WTC11 (cell line): ENCODE results near the gene TFB2M.

ENCODE experiments used
- CREM ChIP-seq: sonication (generic); formaldehyde crosslinking; IDR thresholded peaks from 2 replicates; pipeline ENCODE4 v1.8.1; 2022; ENCODE audit warnings: mild to moderate bottlenecking, missing genetic modification reagents, moderate library complexity
- ELF4 ChIP-seq: sonication (generic); formaldehyde crosslinking; IDR thresholded peaks from 2 replicates; pipeline ENCODE4 v1.8.1; 2022; ENCODE audit warnings: low read depth, mild to moderate bottlenecking, moderate library complexity, missing genetic modification reagents
- JUN ChIP-seq: sonication (generic); formaldehyde crosslinking; IDR thresholded peaks from 2 replicates; pipeline ENCODE4 v1.8.0; 2023; ENCODE audit warnings: mild to moderate bottlenecking, missing genetic modification reagents
- NR3C1 ChIP-seq: sonication (generic); formaldehyde crosslinking; conservative IDR thresholded peaks from 2 replicates; pipeline ENCODE4 v1.8.1; 2023; ENCODE audit warnings: low read depth, mild to moderate bottlenecking, missing genetic modification reagents
- TCF7 ChIP-seq: sonication (generic); formaldehyde crosslinking; IDR thresholded peaks from 2 replicates; pipeline ENCODE4 v1.8.0; 2022; ENCODE audit warnings: mild to moderate bottlenecking, low read depth, missing genetic modification reagents, moderate library complexity
- TEAD4 ChIP-seq: sonication (generic); formaldehyde crosslinking; IDR thresholded peaks from 2 replicates; pipeline ENCODE4 v1.8.0; 2022; ENCODE audit warnings: mild to moderate bottlenecking, missing genetic modification reagents
- ZBTB21 ChIP-seq: sonication (generic); formaldehyde crosslinking; IDR thresholded peaks from 2 replicates; pipeline ENCODE4 v1.8.1; 2023; ENCODE audit warnings: mild to moderate bottlenecking, missing genetic modification reagents, borderline replicate concordance
- ZNF121 ChIP-seq: sonication (generic); formaldehyde crosslinking; IDR thresholded peaks from 2 replicates; pipeline ENCODE4 v1.8.0; 2023; ENCODE audit warnings: missing genetic modification reagents
- TF ChIP-seq, protein P1 (sequence below): fragments of 200-600 bp; IDR thresholded peaks from 2 replicates; pipeline ENCODE4 v1.8.0; 2022; ENCODE audit warnings: antibody characterized with exemption
- TF ChIP-seq, protein P2 (sequence below): sonication (generic); formaldehyde crosslinking; IDR thresholded peaks from 2 replicates; pipeline ENCODE4 v1.8.0; 2022; ENCODE audit warnings: mild to moderate bottlenecking, missing genetic modification reagents
- TF ChIP-seq, protein P3 (sequence below): sonication (generic); formaldehyde crosslinking; IDR thresholded peaks from 2 replicates; pipeline ENCODE4 v1.8.0; 2023; ENCODE audit warnings: mild to moderate bottlenecking, missing genetic modification reagents
- TF ChIP-seq, protein P4 (sequence below): sonication (generic); formaldehyde crosslinking; conservative IDR thresholded peaks from 2 replicates; pipeline ENCODE4 v1.8.1; 2022; ENCODE audit warnings: mild to moderate bottlenecking, missing genetic modification reagents

DNA sequence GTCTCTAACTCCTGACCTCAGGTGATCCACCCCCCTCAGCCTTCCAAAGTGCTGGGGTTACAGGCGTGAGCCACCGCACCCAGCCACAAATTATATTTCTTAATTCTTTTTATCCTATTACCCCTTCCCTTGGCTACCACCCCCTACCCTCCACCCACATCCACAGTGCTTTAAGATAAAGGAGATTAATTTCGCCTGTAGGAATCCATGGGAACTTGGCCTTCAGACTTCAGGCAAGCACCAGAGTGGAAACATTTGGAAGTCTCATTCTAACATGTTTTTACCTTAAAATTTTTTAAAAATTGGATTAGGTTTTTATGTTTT is 10.6 kb upstream of the TFB2M start:
- TF ChIP-seq, protein P1, sequence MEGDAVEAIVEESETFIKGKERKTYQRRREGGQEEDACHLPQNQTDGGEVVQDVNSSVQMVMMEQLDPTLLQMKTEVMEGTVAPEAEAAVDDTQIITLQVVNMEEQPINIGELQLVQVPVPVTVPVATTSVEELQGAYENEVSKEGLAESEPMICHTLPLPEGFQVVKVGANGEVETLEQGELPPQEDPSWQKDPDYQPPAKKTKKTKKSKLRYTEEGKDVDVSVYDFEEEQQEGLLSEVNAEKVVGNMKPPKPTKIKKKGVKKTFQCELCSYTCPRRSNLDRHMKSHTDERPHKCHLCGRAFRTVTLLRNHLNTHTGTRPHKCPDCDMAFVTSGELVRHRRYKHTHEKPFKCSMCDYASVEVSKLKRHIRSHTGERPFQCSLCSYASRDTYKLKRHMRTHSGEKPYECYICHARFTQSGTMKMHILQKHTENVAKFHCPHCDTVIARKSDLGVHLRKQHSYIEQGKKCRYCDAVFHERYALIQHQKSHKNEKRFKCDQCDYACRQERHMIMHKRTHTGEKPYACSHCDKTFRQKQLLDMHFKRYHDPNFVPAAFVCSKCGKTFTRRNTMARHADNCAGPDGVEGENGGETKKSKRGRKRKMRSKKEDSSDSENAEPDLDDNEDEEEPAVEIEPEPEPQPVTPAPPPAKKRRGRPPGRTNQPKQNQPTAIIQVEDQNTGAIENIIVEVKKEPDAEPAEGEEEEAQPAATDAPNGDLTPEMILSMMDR = no peak
- TF ChIP-seq, protein P2, sequence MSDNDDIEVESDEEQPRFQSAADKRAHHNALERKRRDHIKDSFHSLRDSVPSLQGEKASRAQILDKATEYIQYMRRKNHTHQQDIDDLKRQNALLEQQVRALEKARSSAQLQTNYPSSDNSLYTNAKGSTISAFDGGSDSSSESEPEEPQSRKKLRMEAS (CRISPR knock-in tag) = no peak
- TF ChIP-seq JUN (CRISPR knock-in tag) = no peak
- TF ChIP-seq ELF4 (CRISPR knock-in tag) = no peak
- no peak for TF ChIP-seq ZNF121 (CRISPR knock-in tag)
- TF ChIP-seq CREM (CRISPR knock-in tag) = no peak
- TF ChIP-seq TCF7 (CRISPR knock-in tag) = no peak
- TF ChIP-seq, protein P3, sequence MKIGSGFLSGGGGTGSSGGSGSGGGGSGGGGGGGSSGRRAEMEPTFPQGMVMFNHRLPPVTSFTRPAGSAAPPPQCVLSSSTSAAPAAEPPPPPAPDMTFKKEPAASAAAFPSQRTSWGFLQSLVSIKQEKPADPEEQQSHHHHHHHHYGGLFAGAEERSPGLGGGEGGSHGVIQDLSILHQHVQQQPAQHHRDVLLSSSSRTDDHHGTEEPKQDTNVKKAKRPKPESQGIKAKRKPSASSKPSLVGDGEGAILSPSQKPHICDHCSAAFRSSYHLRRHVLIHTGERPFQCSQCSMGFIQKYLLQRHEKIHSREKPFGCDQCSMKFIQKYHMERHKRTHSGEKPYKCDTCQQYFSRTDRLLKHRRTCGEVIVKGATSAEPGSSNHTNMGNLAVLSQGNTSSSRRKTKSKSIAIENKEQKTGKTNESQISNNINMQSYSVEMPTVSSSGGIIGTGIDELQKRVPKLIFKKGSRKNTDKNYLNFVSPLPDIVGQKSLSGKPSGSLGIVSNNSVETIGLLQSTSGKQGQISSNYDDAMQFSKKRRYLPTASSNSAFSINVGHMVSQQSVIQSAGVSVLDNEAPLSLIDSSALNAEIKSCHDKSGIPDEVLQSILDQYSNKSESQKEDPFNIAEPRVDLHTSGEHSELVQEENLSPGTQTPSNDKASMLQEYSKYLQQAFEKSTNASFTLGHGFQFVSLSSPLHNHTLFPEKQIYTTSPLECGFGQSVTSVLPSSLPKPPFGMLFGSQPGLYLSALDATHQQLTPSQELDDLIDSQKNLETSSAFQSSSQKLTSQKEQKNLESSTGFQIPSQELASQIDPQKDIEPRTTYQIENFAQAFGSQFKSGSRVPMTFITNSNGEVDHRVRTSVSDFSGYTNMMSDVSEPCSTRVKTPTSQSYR (CRISPR knock-in tag) = no peak
- TF ChIP-seq NR3C1 = no peak
- TF ChIP-seq TEAD4 (CRISPR knock-in tag) = no peak
- TF ChIP-seq, protein P4, sequence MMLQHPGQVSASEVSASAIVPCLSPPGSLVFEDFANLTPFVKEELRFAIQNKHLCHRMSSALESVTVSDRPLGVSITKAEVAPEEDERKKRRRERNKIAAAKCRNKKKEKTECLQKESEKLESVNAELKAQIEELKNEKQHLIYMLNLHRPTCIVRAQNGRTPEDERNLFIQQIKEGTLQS (CRISPR knock-in tag) = no peak
- no peak for TF ChIP-seq ZBTB21 (CRISPR knock-in tag)
